Testis (tissue), 2 donors: Measurements from ENCODE around the gene OXT.

Experiments
- CTCF ChIP-seq, 3 experiments: fragments of 450-650 bp in 2 of 3; fragments of 200-600 bp in 1 of 3; sonication (generic) in 1 of 3; IDR thresholded peaks; one replicate each; pipeline ENCODE4 v1.5.1; 2016 to 2019; ENCODE audit warnings: antibody characterized with exemption in 3 of 3, mild to moderate bottlenecking in 2 of 3, moderate library complexity in 1 of 3
- POLR2A ChIP-seq: fragments of 450-650 bp; IDR thresholded peaks from one replicate; pipeline ENCODE4 v1.6.1; 2017; ENCODE audit warnings: antibody characterized with exemption, mild to moderate bottlenecking, moderate library complexity

DNA sequence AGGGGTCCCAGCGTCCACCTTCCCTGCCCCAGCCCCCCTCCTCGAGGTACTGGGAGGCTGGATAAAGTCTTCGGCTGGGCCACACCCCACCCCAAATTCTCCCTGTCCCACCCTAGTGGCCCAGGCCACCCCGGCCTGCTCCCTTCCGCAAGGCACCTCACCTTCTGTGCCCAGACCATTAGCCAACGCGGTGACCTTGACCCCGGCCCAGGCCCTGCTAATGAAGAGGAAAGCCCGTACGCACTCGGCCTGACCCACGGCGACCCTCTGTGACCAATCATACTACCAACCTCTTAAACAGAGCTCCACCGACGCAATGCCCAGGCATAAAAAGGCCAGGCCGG is 182 bp upstream of the OXT start:
- TF ChIP-seq CTCF (IDR thresholded peaks at IDR 0.05) (no peak), POLR2A (no peak)
